ENCODE measurements around the gene HTRA2. TPM values are rescaled to one million over a fixed set of nuclear protein-coding genes. Genes with fewer than 3 reads are reported as not detected.

The HTRA2 gene
- total RNA-seq, 4 donors from 2014 or later, result 8.6 to 29.6 (median 21.0) TPM

DNA sequence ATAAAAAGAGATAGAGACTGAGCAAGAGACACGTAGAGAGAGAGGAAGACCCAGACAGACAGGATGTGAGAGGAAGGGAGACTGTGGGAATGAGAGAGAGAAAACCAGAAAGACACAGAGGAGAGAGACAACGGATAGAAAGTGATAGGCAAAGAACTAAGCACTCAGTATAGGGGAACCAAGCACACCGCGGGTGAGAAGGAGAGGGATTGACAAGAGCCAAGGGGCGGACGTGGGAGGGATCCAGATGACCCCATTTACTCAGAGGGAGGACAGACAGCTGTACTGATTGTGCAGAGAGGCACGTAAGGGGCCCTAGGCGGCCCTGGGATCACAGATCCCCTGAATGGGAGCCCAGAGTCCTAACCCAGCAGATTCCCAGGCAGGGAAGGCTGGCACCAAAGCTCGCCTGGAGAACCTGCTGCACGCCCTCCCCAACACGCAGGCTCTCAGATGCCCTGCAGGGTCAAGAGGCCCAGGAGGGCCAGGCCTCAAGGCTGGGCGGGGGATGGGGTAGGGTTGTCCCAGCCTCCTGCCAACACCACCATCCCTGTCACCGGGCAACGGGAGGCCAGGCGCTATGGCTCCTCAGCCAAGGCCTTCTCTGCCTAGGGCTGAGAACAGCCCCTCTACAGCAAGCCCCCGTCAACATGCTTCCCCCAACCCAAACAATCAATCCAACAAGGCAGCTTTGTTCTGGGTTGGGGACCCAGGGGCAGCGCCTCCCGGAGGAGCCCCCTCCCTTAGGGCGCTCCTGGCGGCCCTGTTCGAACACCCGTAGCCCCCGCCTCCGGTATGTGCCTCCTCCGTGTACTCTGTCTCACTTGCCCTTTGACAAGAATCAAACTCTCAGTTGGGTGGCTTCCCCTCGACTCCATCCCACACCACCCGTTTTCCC is 23.4 kb downstream of the HTRA2 start:
- Histone ChIP-seq H3K27me3 (no peaks in the 10 kb centered on the region), H3K9me3 (no peaks in the 10 kb centered on the region), H3K36me3 (no peaks in the 10 kb centered on the region), H3K27ac (peak overlapping the region; percentile 83 to 91 (median 86)), H3K4me1 (peaks cover 12 to 41% (median 27%) of the 10 kb centered on the region in 4 donors), H3K4me3 (peak overlapping the region in 3 of 4 donors; percentile 61 to 92 (median 75))
- no peak for DNase-seq
- WGBS, 2 donors (ENCODE audit: low coverage in 1 of 2), result 34 to 54% methylated on average over 4 to 22 of the region's 27 CpGs
- intact Hi-C loops (cut with DNase I; ENCODE audit: low total_unique reads) (no loop called here), in situ Hi-C loops (cut with MboI; ENCODE audit: low pct_ligation_motif_present in 1 of 4, low pct_unique_long_range_greater_than_20kb in 1 of 4, low sequenced_read_pairs in 3 of 4) (no loop called here)
- TF ChIP-seq POLR2A (IDR thresholded peaks at IDR 0.05) (no peak), POLR2AphosphoS5 (IDR thresholded peaks at IDR 0.05) (no peak), EP300 (IDR thresholded peaks at IDR 0.05; ENCODE audit: low read depth) (no peak)
- TF ChIP-seq, protein P1, sequence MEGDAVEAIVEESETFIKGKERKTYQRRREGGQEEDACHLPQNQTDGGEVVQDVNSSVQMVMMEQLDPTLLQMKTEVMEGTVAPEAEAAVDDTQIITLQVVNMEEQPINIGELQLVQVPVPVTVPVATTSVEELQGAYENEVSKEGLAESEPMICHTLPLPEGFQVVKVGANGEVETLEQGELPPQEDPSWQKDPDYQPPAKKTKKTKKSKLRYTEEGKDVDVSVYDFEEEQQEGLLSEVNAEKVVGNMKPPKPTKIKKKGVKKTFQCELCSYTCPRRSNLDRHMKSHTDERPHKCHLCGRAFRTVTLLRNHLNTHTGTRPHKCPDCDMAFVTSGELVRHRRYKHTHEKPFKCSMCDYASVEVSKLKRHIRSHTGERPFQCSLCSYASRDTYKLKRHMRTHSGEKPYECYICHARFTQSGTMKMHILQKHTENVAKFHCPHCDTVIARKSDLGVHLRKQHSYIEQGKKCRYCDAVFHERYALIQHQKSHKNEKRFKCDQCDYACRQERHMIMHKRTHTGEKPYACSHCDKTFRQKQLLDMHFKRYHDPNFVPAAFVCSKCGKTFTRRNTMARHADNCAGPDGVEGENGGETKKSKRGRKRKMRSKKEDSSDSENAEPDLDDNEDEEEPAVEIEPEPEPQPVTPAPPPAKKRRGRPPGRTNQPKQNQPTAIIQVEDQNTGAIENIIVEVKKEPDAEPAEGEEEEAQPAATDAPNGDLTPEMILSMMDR (IDR thresholded peaks at IDR 0.05), result no peak

DNA sequence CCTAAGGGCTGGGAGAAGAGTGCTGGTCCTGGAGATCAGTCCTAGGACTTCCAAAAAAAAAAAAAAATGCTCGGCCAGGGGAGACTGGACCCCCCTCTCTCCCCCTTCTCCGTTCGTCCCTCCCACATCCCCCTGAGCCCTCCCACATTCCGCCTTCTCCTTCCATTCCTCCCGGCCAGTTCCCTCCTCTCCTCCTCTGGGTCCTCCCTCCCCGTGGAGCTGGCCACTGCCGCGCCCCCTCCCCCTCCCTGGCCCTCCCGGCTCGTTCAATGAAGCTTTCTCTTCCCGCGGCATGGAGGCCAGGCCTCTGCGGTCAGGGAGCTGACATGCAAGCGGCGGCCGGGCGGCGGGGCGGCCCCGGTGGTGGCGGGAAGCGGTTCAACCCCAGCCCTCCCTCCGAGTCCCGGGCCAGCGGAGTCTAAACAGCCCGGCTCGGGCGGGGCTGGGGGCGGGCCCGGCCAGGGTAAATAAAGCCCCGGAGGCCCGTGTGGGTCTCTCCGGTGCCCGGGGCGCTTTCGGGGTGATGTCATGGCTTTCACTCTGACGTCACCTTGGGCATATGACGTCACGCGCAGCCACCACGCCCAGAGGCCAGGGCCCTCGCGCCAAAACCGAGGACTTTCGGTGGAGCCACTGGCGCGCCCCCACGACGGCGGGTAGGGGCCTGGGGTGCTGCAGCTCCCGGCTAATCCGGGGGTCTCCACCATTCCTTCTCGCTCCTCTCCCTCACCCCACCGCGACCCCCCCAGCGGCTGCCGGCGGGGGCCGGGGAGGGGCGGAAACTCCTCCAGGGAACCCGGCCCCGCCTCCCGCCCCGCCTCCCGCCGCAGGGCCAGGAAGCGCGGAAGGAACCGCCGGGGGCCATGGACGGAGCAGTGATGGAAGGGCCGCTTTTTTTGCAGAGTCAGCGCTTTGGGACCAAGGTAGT is 24.4 kb downstream of the HTRA2 start, which contains the start of the genes DOK1 and LOXL3:
DOK1 (plus strand) TSS at position 829 of the 928 bp plus-strand sequence; CDS start at position 864, 35 bp downstream.
LOXL3 (minus strand) TSS at position 51 of the 928 bp plus-strand sequence. CDS start 1,308 bp downstream, outside the sequence.
- Histone ChIP-seq H3K27me3 (no peaks in the 10 kb centered on the region), H3K4me3 (peak within 1 kb of the TSS; percentile 44 to 92 (median 68)), H3K36me3 (no peaks in the 10 kb centered on the region), H3K9me3 (no peaks in the 10 kb centered on the region), H3K4me1 (peaks cover 11 to 39% (median 27%) of the 10 kb centered on the region in 4 donors), H3K27ac (peak within 1 kb of the TSS; percentile 83 to 91 (median 86))
- in situ Hi-C loops (cut with MboI; ENCODE audit: low pct_ligation_motif_present in 1 of 4, low pct_unique_long_range_greater_than_20kb in 1 of 4, low sequenced_read_pairs in 3 of 4), result no loop called here
- DNase-seq, result peak; percentile 93
- WGBS, 2 donors (ENCODE audit: low coverage in 1 of 2), result 1 to 7% methylated on average over 7 to 50 of the region's 73 CpGs
- intact Hi-C loops (cut with DNase I; ENCODE audit: low total_unique reads), result no loop called here
- TF ChIP-seq, protein P1 (IDR thresholded peaks at IDR 0.05), result peak in 1 of 5 experiments; percentile 28
- TF ChIP-seq POLR2AphosphoS5 (IDR thresholded peaks at IDR 0.05), result peak; percentile 38 to 64 (median 57)
- TF ChIP-seq EP300 (IDR thresholded peaks at IDR 0.05; ENCODE audit: low read depth), result no peak
- peak; percentile 49 for TF ChIP-seq POLR2A (IDR thresholded peaks at IDR 0.05)

DNA sequence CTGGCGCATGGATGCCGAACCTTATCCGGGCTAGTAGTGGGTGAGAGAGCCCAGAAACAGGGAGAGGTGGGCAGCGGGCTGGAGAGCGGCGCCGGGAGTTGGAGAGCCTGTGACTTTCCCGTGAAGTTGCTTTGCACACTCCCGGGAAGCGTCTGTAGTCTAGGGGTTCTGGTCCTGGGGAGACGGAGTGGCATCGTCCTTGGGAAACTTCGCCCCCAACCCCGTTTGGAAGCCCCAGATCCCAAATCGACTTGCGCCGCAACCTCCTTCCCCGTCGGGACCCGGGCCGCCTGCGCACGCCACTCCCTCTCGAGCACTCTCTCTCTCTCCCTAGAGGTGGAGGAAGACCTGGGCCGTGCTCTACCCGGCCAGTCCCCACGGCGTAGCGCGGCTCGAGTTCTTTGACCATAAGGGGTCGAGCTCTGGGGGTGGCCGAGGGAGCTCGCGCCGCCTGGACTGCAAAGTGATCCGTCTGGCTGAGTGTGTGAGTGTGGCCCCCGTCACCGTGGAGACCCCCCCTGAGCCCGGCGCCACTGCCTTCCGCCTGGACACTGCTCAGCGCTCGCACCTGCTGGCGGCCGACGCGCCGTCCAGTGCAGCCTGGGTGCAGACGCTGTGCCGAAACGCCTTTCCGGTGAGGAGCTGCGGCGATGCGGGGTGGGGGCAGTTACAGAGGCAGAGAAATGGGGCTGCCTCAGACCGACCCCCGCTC is 25.2 kb downstream of the HTRA2 start:
- no peak for TF ChIP-seq POLR2AphosphoS5 (IDR thresholded peaks at IDR 0.05)
- TF ChIP-seq POLR2A (IDR thresholded peaks at IDR 0.05), result no peak
- no peak for TF ChIP-seq EP300 (IDR thresholded peaks at IDR 0.05; ENCODE audit: low read depth)
- TF ChIP-seq, protein P1 (IDR thresholded peaks at IDR 0.05), result peak in 2 of 5 experiments; percentile 7 to 37
- Histone ChIP-seq H3K27me3 (no peaks in the 10 kb centered on the region), H3K9me3 (no peaks in the 10 kb centered on the region), H3K27ac (peak overlapping the region; percentile 83 to 91 (median 86)), H3K4me1 (peaks cover 4 to 34% (median 19%) of the 10 kb centered on the region in 4 donors), H3K36me3 (no peaks in the 10 kb centered on the region), H3K4me3 (peak overlapping the region; percentile 44 to 92 (median 68))
- 5% methylated on average over 55 of the region's 58 CpGs; no CpG with 5 or more reads in 1 of the 2 donors for WGBS, 2 donors (ENCODE audit: low coverage in 1 of 2)
- DNase-seq, result peak; percentile 64
- in situ Hi-C loops (cut with MboI; ENCODE audit: low pct_ligation_motif_present in 1 of 4, low pct_unique_long_range_greater_than_20kb in 1 of 4, low sequenced_read_pairs in 3 of 4), result no loop called here
- intact Hi-C loops (cut with DNase I; ENCODE audit: low total_unique reads), result no loop called here

Measured in transverse colon (tissue), 4 donors.